GM12872 (cell line): Measurements from ENCODE around the gene F2RL3.
A peak's percentile ranks its signal among the peaks of the same experiment; 100 is the strongest.

Experiments used
- CTCF ChIP-seq: IDR thresholded peaks from 3 replicates; pipeline ENCODE4 v1.5.1; 2011; ENCODE audit warnings: low read depth, mild to moderate bottlenecking, low read length, moderate library complexity; ENCODE audit not compliant: insufficient read depth

F2RL3 gene

DNA sequence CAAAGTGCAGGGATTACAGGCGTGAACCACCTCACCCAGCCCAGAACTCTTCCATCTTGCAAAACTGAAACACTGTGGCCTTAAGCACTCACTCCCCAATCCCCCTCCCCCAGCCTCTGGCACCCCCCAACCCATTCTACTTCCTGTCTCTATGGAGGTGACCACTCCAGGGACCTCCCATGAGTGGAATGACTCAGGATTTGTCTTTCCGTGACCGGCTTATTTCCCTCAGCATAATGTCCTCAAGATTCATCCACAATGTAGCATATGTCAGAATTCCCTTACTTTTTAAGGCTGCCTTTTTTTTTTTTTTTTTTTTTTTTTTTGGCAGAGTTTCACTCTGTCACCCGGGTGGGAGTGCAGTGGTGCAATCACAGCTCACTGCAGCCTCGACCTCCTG is 3.6 kb upstream of the F2RL3 start:
- no peak for TF ChIP-seq CTCF

DNA sequence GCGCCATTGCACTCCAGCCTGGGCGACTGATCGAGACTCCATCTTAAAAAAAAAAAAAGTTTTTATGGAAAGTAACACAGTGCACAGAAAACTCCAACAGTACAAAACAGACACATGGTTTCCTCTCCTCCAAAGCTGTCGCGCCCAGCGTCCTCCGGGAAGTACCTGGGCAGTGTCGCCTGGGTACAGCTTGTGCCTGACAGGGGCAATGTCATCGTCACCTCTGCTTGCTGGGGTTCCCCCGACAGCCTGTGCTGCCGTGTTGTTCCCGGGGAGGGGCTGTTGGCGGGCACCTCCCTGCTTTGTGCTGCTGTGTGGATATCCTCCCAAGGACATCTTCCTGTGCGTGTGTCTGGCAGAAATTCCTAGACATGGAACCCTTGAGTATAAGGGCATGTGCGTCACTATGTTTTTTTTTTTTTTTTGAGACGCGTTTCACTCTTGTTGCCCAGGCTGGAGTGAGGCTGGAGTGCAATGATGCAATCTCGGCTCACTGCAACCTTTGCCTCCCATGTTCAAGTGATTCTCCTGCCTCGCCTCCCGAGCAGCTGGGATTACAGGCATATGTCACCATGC is 2.4 kb upstream of the F2RL3 start:
- no peak for TF ChIP-seq CTCF

GRCh38 chr19:16887353-16888265 is 1.2 kb upstream of the F2RL3 start:
- TF ChIP-seq CTCF = 0 out of 3 replicates have a peak, but pooled peaks have one; percentile 19

GRCh38 chr19:16889366-16889882 is 625 bp downstream of the F2RL3 start:
- 0 out of 3 replicates have a peak, but pooled peaks have one; percentile 18 for TF ChIP-seq CTCF

DNA sequence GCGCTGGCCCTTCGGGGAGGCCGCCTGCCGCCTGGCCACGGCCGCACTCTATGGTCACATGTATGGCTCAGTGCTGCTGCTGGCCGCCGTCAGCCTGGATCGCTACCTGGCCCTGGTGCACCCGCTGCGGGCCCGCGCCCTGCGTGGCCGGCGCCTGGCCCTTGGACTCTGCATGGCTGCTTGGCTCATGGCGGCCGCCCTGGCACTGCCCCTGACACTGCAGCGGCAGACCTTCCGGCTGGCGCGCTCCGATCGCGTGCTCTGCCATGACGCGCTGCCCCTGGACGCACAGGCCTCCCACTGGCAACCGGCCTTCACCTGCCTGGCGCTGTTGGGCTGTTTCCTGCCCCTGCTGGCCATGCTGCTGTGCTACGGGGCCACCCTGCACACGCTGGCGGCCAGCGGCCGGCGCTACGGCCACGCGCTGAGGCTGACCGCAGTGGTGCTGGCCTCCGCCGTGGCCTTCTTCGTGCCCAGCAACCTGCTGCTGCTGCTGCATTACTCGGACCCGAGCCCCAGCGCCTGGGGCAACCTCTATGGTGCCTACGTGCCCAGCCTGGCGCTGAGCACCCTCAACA is 1.2 kb downstream of the F2RL3 start:
- TF ChIP-seq CTCF = 0 out of 3 replicates have a peak, but pooled peaks have one; percentile 5

GRCh38 chr19:16890461-16891184 is 1.8 kb downstream of the F2RL3 start:
- TF ChIP-seq CTCF = no peak
